HEK293 (cell line): ENCODE measurements around the gene PDE8B.
A peak's percentile ranks its signal among the peaks of the same experiment; 100 is the strongest.

Source experiments
- CTCF ChIA-PET: fragments of 350-600 bp; formaldehyde crosslinking; extraction: SDS; loops from one replicate; lab custom pipeline; 2021; ENCODE audit warnings: antibody characterized with exemption; lab: Yijun Ruan, JAX
- POLR2A ChIA-PET: fragments of 300-600 bp; formaldehyde crosslinking; extraction: SDS; loops from one replicate; lab custom pipeline; 2020; ENCODE audit warnings: antibody characterized with exemption, inconsistent platforms; lab: Yijun Ruan, JAX
- H3K27ac ChIP-seq: fragments of 200-500 bp; sonication (Bioruptor generic); 2 replicates; pipeline ENCODE4 v1.5.1; 2014; ENCODE audit warnings: low read depth, low read length, control low read depth, inconsistent platforms; ENCODE audit errors: extremely low read depth
- H3K36me3 ChIP-seq, 2 experiments: fragments of 200-500 bp in 1 of 2; sonication (Bioruptor generic) in 1 of 2; 1 replicate in 1 of 2; 2 replicates in 1 of 2; pipeline ENCODE4 v1.5.1; 2014 to 2017; ENCODE audit warnings: inconsistent platforms in 2 of 2, low read length in 2 of 2; ENCODE audit not compliant: control insufficient read depth in 2 of 2, insufficient read depth in 1 of 2
- H3K4me1 ChIP-seq: fragments of 200-500 bp; sonication (Bioruptor generic); 2 replicates; pipeline ENCODE4 v1.5.1; 2014; ENCODE audit warnings: mild to moderate bottlenecking, low read length, inconsistent platforms; ENCODE audit not compliant: control insufficient read depth, insufficient read depth
- H3K4me3 ChIP-seq: 2 replicates; pipeline ENCODE4 v1.5.1; 2011; ENCODE audit warnings: low read depth, mild to moderate bottlenecking, control low read depth, low read length, moderate library complexity
- H3K9me3 ChIP-seq: fragments of 200-500 bp; sonication (Bioruptor generic); 2 replicates; pipeline ENCODE4 v1.5.1; 2014; ENCODE audit warnings: low read depth, low read length, inconsistent platforms; ENCODE audit not compliant: control insufficient read depth, insufficient read depth
- AEBP2 ChIP-seq: fragments of 450-650 bp; formaldehyde crosslinking; IDR thresholded peaks from 2 replicates; pipeline ENCODE4 v1.5.1; 2016; ENCODE audit warnings: missing biosample characterization, missing genetic modification characterization, borderline replicate concordance
- PBX3 ChIP-seq: sonication (generic); formaldehyde crosslinking; IDR thresholded peaks from 2 replicates; pipeline ENCODE4 v1.8.1; 2022; ENCODE audit warnings: mild to moderate bottlenecking, moderate library complexity, missing genetic modification reagents
- REST ChIP-seq: fragments of 450-650 bp; formaldehyde crosslinking; IDR thresholded peaks from 2 replicates; pipeline ENCODE4 v1.5.1; 2016; ENCODE audit warnings: missing biosample characterization, missing genetic modification characterization
- SCRT2 ChIP-seq: fragments of 450-650 bp; formaldehyde crosslinking; IDR thresholded peaks from 2 replicates; pipeline ENCODE4 v1.5.1; 2016; ENCODE audit warnings: missing biosample characterization, missing genetic modification characterization
- ZBTB26 ChIP-seq: fragments of 450-650 bp; formaldehyde crosslinking; optimal IDR thresholded peaks from 2 replicates; pipeline ENCODE3; 2016; ENCODE audit warnings: missing biosample characterization, mild to moderate bottlenecking, missing genetic modification characterization
- ZBTB44 ChIP-seq: fragments of 450-650 bp; IDR thresholded peaks from 2 replicates; pipeline ENCODE4 v1.5.1; 2018; ENCODE audit warnings: missing biosample characterization, mild to moderate bottlenecking, missing genetic modification characterization
- ZBTB49 ChIP-seq: fragments of 450-650 bp; formaldehyde crosslinking; IDR thresholded peaks from 2 replicates; pipeline ENCODE4 v1.5.1; 2016; ENCODE audit warnings: missing biosample characterization, missing genetic modification characterization, low read depth
- ZNF184 ChIP-seq: fragments of 450-650 bp; IDR thresholded peaks from 2 replicates; pipeline ENCODE4 v1.5.1; 2018; ENCODE audit warnings: missing biosample characterization, mild to moderate bottlenecking, missing genetic modification characterization
- ZNF24 ChIP-seq: fragments of 450-650 bp; formaldehyde crosslinking; IDR thresholded peaks from 2 replicates; pipeline ENCODE4 v1.5.1; 2016; ENCODE audit warnings: missing biosample characterization, missing genetic modification characterization
- ZNF266 ChIP-seq: fragments of 450-650 bp; formaldehyde crosslinking; IDR thresholded peaks from 2 replicates; pipeline ENCODE4 v1.5.1; 2016; ENCODE audit warnings: missing biosample characterization, missing genetic modification characterization, low read depth
- ZNF311 ChIP-seq: fragments of 450-650 bp; formaldehyde crosslinking; IDR thresholded peaks from 2 replicates; pipeline ENCODE4 v1.5.1; 2017; ENCODE audit warnings: missing biosample characterization, missing genetic modification characterization, borderline replicate concordance
- ZNF335 ChIP-seq: fragments of 450-650 bp; formaldehyde crosslinking; conservative IDR thresholded peaks from 2 replicates; pipeline ENCODE4 v1.5.1; 2016; ENCODE audit warnings: missing biosample characterization, missing genetic modification characterization
- ZNF394 ChIP-seq: fragments of 450-650 bp; formaldehyde crosslinking; IDR thresholded peaks from 2 replicates; pipeline ENCODE4 v1.5.1; 2016; ENCODE audit warnings: missing biosample characterization, missing genetic modification characterization, mild to moderate bottlenecking, moderate library complexity, borderline replicate concordance
- ZNF416 ChIP-seq: fragments of 450-650 bp; formaldehyde crosslinking; IDR thresholded peaks from 2 replicates; pipeline ENCODE4 v1.5.1; 2016; ENCODE audit warnings: missing biosample characterization, missing genetic modification characterization
- ZNF544 ChIP-seq: fragments of 450-650 bp; formaldehyde crosslinking; IDR thresholded peaks from 2 replicates; pipeline ENCODE4 v1.5.0; 2017; ENCODE audit warnings: missing biosample characterization, missing genetic modification characterization
- ZNF645 ChIP-seq: fragments of 450-650 bp; formaldehyde crosslinking; IDR thresholded peaks from 2 replicates; pipeline ENCODE4; 2016; ENCODE audit warnings: missing biosample characterization, missing genetic modification characterization
- ZNF747 ChIP-seq: fragments of 450-650 bp; formaldehyde crosslinking; IDR thresholded peaks from 2 replicates; pipeline ENCODE4 v1.5.1; 2016; ENCODE audit warnings: missing biosample characterization, missing genetic modification characterization
- ZSCAN23 ChIP-seq: fragments of 450-650 bp; formaldehyde crosslinking; IDR thresholded peaks from 2 replicates; pipeline ENCODE4 v1.5.1; 2016; ENCODE audit warnings: missing biosample characterization, missing genetic modification characterization

The PDE8B gene

GRCh38 chr5:77359231-77359630, 148.8 kb downstream of the PDE8B start:
- no peaks in the 10 kb centered on the region for H3K4me1 ChIP-seq
- no peaks in the 10 kb centered on the region for H3K36me3 ChIP-seq
- no peaks in the 10 kb centered on the region for H3K9me3 ChIP-seq
- H3K4me3 ChIP-seq = no peak overlapping the region
- ChIA-PET CTCF (no interaction called here), POLR2A (no interaction called here)
- H3K27ac ChIP-seq = no peak overlapping the region
- no peak for TF ChIP-seq SCRT2 (tag by site-specific recombination)
- TF ChIP-seq PBX3 = no peak
- TF ChIP-seq ZNF394 (tag by site-specific recombination) = no peak
- no peak for TF ChIP-seq ZNF311 (tag by site-specific recombination)
- no peak for TF ChIP-seq ZSCAN23 (tag by site-specific recombination)
- TF ChIP-seq ZNF747 (tag by site-specific recombination) = no peak
- TF ChIP-seq ZNF184 (tag by site-specific recombination) = no peak
- TF ChIP-seq ZNF24 (tag by site-specific recombination) = no peak

GRCh38 chr5:77360381-77360780, 149.9 kb downstream of the PDE8B start:
- Histone ChIP-seq H3K36me3 (no peaks in the 10 kb centered on the region), H3K9me3 (no peaks in the 10 kb centered on the region), H3K4me3 (no peak overlapping the region), H3K27ac (no peak overlapping the region), H3K4me1 (no peaks in the 10 kb centered on the region)
- TF ChIP-seq SCRT2 (tag by site-specific recombination) = peak; percentile 23; the same call in 1 of the 2 replicates
- no peak for TF ChIP-seq ZBTB44
- CTCF ChIA-PET = no interaction called here
- POLR2A ChIA-PET = no interaction called here

- Histone ChIP-seq H3K4me3 (no peak overlapping the region), H3K27ac (no peak overlapping the region), H3K4me1 (no peaks in the 10 kb centered on the region), H3K36me3 (no peaks in the 10 kb centered on the region), H3K9me3 (no peaks in the 10 kb centered on the region)
- ChIA-PET POLR2A (no interaction called here), CTCF (no interaction called here)
- TF ChIP-seq ZBTB26 (tag by site-specific recombination) (no peak), ZBTB49 (no peak), ZNF266 (tag by site-specific recombination) (no peak), ZNF335 (no peak), REST (tag by site-specific recombination) (no peak), ZNF544 (tag by site-specific recombination) (no peak), SCRT2 (tag by site-specific recombination) (no peak), AEBP2 (no peak), ZNF416 (tag by site-specific recombination) (no peak), ZNF645 (no peak)
Measured at GRCh38 chr5:77360973-77361372, 150.5 kb downstream of the PDE8B start.
